WTC11 (cell line): ENCODE measurements around the gene ITPRID2. TPM values are rescaled to one million over a fixed set of nuclear protein-coding genes. Genes with fewer than 3 reads are reported as not detected.

Source experiments
- ATAC-seq: fragments of 200-7000 bp; cut with Tn5 transposase; 2 replicates; pipeline ENCODE4 v1.10.0; 2021; ENCODE audit warnings: mild to moderate bottlenecking, moderate library complexity
- CTCF ChIA-PET: fragments of 300-600 bp; sonication (Branson Sonifier 250); formaldehyde crosslinking; loops from one replicate; lab custom pipeline; 2021; ENCODE audit warnings: antibody characterized with exemption; lab: Charles Lee
- POLR2A ChIA-PET: fragments of 350-600 bp; sonication (Branson Sonifier 250); formaldehyde crosslinking; loops from one replicate; lab custom pipeline; 2021; ENCODE audit warnings: antibody characterized with exemption; lab: Charles Lee
- DNase-seq: peaks from one replicate; pipeline ENCODE4 v3.0.0; 2021; ENCODE audit warnings: low spot score
- H3K27ac Mint-ChIP-seq: 2 replicates; pipeline ENCODE4 v1.8.0; 2021; ENCODE audit warnings: mixed read lengths
- H3K27me3 Mint-ChIP-seq: 2 replicates; pipeline ENCODE4 v1.8.0; 2021; ENCODE audit warnings: low read depth, mild to moderate bottlenecking, moderate library complexity, mixed read lengths
- H3K36me3 Mint-ChIP-seq: 2 replicates; pipeline ENCODE4 v1.8.0; 2021; ENCODE audit warnings: mixed read lengths
- H3K4me1 Mint-ChIP-seq: 2 replicates; pipeline ENCODE4 v1.8.0; 2022; ENCODE audit warnings: mixed read lengths
- H3K4me3 Mint-ChIP-seq: 2 replicates; pipeline ENCODE4 v1.8.0; 2021; ENCODE audit warnings: mild to moderate bottlenecking, moderate library complexity, mixed read lengths
- H3K9me3 Mint-ChIP-seq: 2 replicates; pipeline ENCODE4 v1.8.0; 2021; ENCODE audit warnings: mixed read lengths
- AR ChIP-seq: fragments of 250-450 bp; sonication (Bioruptor Pico); IDR thresholded peaks from 2 replicates; pipeline ENCODE4 v1.9.0; 2021; ENCODE audit warnings: mild to moderate bottlenecking
- ARID4B ChIP-seq: sonication (generic); formaldehyde crosslinking; IDR thresholded peaks from 2 replicates; pipeline ENCODE4 v1.8.0; 2023; ENCODE audit warnings: missing genetic modification reagents, mild to moderate bottlenecking, borderline replicate concordance
- ATF2 ChIP-seq: sonication (generic); formaldehyde crosslinking; IDR thresholded peaks from 2 replicates; pipeline ENCODE4 v1.8.1; 2022; ENCODE audit warnings: low read depth, missing genetic modification reagents, borderline replicate concordance
- E2F1 ChIP-seq: sonication (generic); formaldehyde crosslinking; IDR thresholded peaks from 2 replicates; pipeline ENCODE4 v1.8.0; 2022; ENCODE audit warnings: mild to moderate bottlenecking, missing genetic modification reagents
- ESRRA ChIP-seq: sonication (generic); formaldehyde crosslinking; IDR thresholded peaks from 2 replicates; pipeline ENCODE4 v1.8.1; 2022; ENCODE audit warnings: mild to moderate bottlenecking, missing genetic modification reagents, borderline replicate concordance
- FOXJ3 ChIP-seq: sonication (generic); formaldehyde crosslinking; IDR thresholded peaks from 2 replicates; pipeline ENCODE4 v1.9.0; 2021; ENCODE audit warnings: missing genetic modification reagents, mild to moderate bottlenecking, borderline replicate concordance
- FOXK1 ChIP-seq: sonication (generic); formaldehyde crosslinking; IDR thresholded peaks from 2 replicates; pipeline ENCODE4 v1.8.0; 2022; ENCODE audit warnings: mild to moderate bottlenecking, moderate library complexity, missing genetic modification reagents
- GTF2I ChIP-seq: fragments of 250-450 bp; sonication (Bioruptor Pico); conservative IDR thresholded peaks from 2 replicates; pipeline ENCODE4 v1.4.0; 2021; ENCODE audit warnings: mild to moderate bottlenecking
- HMGA2 ChIP-seq: fragments of 250-450 bp; sonication (Bioruptor Pico); IDR thresholded peaks from 2 replicates; pipeline ENCODE4 v1.4.0; 2021; ENCODE audit warnings: mild to moderate bottlenecking, moderate library complexity
- JAZF1 ChIP-seq: fragments of 250-450 bp; sonication (Bioruptor Pico); IDR thresholded peaks from 2 replicates; pipeline ENCODE4 v1.9.0; 2021; ENCODE audit warnings: moderate library complexity, mild to moderate bottlenecking, inconsistent platforms
- MXD4 ChIP-seq: fragments of 250-450 bp; sonication (Bioruptor Pico); IDR thresholded peaks from 2 replicates; pipeline ENCODE4 v1.8.0; 2021; ENCODE audit warnings: mild to moderate bottlenecking, moderate library complexity, borderline replicate concordance
- NFATC4 ChIP-seq: fragments of 250-450 bp; sonication (Bioruptor Pico); IDR thresholded peaks from 2 replicates; pipeline ENCODE4 v1.9.0; 2021; ENCODE audit warnings: mild to moderate bottlenecking
- RORB ChIP-seq: fragments of 250-450 bp; sonication (Bioruptor Pico); IDR thresholded peaks from 2 replicates; pipeline ENCODE4 v1.9.0; 2021; ENCODE audit warnings: mild to moderate bottlenecking
- SMAD3 ChIP-seq: sonication (generic); formaldehyde crosslinking; IDR thresholded peaks from 2 replicates; pipeline ENCODE4 v1.8.0; 2022; ENCODE audit warnings: missing genetic modification reagents, mild to moderate bottlenecking, borderline replicate concordance
- SP1 ChIP-seq: sonication (generic); formaldehyde crosslinking; conservative IDR thresholded peaks from 2 replicates; pipeline ENCODE4 v1.8.1; 2022; ENCODE audit warnings: missing genetic modification reagents
- TEAD4 ChIP-seq: sonication (generic); formaldehyde crosslinking; IDR thresholded peaks from 2 replicates; pipeline ENCODE4 v1.8.0; 2022; ENCODE audit warnings: mild to moderate bottlenecking, missing genetic modification reagents
- ZNF138 ChIP-seq: sonication (generic); formaldehyde crosslinking; conservative IDR thresholded peaks from 2 replicates; pipeline ENCODE4 v1.8.1; 2022; ENCODE audit warnings: mild to moderate bottlenecking, moderate library complexity, missing genetic modification reagents
- ZNF423 ChIP-seq: fragments of 250-450 bp; sonication (Bioruptor Pico); IDR thresholded peaks from 2 replicates; pipeline ENCODE4 v2.1.2; 2022; ENCODE audit warnings: mild to moderate bottlenecking, moderate library complexity
- total RNA-seq: library from RNA; stranded (reverse); gene quantifications from 3 replicates; pipeline ENCODE4 v1.2.3, GENCODE V29; 2021

The ITPRID2 gene
- total RNA-seq, 1 experiment from 2014 or later, result 19.4 TPM

GRCh38 chr2:181952404-181953226 is 61.1 kb downstream of the ITPRID2 start:
- no peak for ATAC-seq
- TF ChIP-seq TEAD4, result no peak
- TF ChIP-seq E2F1 (CRISPR knock-in tag), result no peak
- TF ChIP-seq SP1, result no peak
- TF ChIP-seq FOXK1 (CRISPR knock-in tag), result no peak
- TF ChIP-seq HMGA2 (CRISPR knock-in tag), result no peak
- TF ChIP-seq ZNF138, result no peak
- TF ChIP-seq JAZF1 (CRISPR knock-in tag), result no peak
- TF ChIP-seq GTF2I, result no peak
- no peak for TF ChIP-seq RORB
- no peak for TF ChIP-seq NFATC4 (CRISPR knock-in tag)
- TF ChIP-seq ATF2 (CRISPR knock-in tag), result no peak
- no peak for TF ChIP-seq ZNF423
- TF ChIP-seq FOXJ3, result no peak
- no peak for TF ChIP-seq SMAD3 (CRISPR knock-in tag)
- TF ChIP-seq ESRRA (CRISPR knock-in tag), result no peak
- TF ChIP-seq ARID4B (CRISPR knock-in tag), result no peak
- no peak for TF ChIP-seq AR (CRISPR knock-in tag)
- TF ChIP-seq MXD4 (CRISPR knock-in tag), result no peak
- no peak for DNase-seq
- POLR2A ChIA-PET, result no interaction called here
- Mint-ChIP-seq H3K9me3 (no peaks in the 10 kb centered on the region), H3K4me1 (peaks cover 6% of the 10 kb centered on the region; the same call in 1 of the 2 replicates), H3K36me3 (no peaks in the 10 kb centered on the region), H3K27ac (no peak overlapping the region), H3K4me3 (no peak overlapping the region), H3K27me3 (no peaks in the 10 kb centered on the region)
- CTCF ChIA-PET, result interaction anchor here (0.9 to 1.4 kb wide), 2 partner anchors 210 to 379 kb away, joined by 3 to 5 read pairs; no protein-coding TSS in a partner anchor
